Measurements from ENCODE around the gene PLOD3.
A peak's percentile ranks its signal among the peaks of the same experiment; 100 is the strongest.

Gene PLOD3

DNA sequence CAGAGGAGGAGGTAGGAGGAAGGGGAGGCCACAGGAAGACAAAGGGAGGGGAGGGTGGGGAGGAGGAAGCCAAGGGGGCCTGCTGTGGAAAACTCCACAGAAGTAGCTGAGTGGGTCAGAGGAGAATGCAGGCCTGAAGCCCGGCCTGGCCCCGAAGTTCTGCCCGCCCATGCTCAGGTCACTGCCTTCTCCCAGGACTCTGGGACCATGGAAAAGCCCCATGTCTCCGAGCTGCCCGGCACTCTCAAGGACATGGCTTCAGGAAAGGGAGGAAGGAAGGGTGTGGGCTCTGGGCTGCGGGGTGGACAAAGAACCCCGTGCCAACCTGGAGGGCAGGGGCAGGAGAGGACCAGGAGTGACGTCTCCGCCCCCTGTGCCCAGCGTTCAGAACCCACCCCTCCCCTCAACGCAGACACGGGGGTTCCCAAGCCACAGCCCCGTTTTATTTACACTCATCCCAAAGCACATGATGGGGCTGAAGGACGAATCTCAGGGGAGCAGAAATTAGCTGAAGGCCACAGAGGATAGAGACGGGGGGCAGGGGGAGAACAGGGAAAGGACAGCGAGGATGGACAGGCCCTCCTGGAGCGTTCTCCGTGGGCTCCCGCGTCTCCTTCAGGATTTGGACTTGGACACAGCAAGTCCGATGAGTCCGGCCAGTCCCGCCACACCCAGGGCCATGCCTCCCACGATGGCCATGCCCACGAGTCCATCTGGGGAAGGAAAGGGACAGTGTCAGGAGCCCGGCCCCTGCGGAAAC lies 22.0 kb upstream of the PLOD3 start:
- DNase-seq, result no peak

- no peak for DNase-seq
These were observed 21.1 kb upstream of the PLOD3 start for GRCh38 chr7:101238226-101239182.

DNA sequence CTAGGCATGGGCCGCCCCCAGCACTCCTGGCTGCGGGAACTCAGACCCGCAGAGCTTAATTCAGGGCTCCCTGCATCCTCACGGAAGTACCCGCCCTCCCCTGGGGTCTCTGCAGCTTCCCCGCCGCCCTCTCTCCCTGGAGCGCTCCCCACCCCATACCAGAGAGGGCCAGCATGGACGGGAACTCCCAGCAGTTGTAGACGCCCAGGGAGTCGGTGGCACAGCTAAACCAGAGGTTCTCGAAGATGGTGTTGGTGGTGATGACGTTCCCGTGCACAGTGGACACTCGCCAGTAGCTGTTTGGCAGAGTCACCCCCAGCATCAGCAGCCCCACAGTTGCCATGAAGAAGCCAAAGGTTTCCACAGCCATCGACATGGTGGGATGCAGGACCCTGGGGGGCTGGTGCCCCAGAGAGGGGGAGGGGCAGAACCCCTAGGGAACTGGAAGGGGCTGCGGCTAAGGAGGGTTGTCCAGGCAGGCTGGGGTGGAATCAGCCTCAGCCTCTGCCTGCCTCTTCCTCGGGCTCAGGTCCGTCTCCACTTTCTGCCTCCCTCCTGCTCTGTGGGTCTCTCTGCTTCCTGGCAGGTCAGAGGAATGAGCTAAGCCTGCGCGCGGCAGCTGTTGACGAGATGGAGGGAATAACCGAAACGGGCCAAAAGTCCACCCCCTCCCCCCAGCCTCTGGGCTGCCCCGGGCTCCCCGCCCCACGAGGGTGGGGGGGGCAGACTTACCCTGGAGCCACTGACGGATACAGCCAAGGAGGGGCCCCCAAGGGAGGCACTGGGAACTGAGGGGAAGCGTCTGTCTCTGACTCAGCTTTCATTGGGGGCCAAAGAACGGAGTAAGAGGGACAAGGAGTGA lies 20.1 kb upstream of the PLOD3 start, which contains the start of gene CLDN15:
CLDN15 (minus strand) TSS at position 597 of the 862 bp plus-strand sequence; CDS start at position 376, 221 bp downstream.
- peak in 10 of 51 donors; percentile 7 to 41 (median 21) for DNase-seq

DNA sequence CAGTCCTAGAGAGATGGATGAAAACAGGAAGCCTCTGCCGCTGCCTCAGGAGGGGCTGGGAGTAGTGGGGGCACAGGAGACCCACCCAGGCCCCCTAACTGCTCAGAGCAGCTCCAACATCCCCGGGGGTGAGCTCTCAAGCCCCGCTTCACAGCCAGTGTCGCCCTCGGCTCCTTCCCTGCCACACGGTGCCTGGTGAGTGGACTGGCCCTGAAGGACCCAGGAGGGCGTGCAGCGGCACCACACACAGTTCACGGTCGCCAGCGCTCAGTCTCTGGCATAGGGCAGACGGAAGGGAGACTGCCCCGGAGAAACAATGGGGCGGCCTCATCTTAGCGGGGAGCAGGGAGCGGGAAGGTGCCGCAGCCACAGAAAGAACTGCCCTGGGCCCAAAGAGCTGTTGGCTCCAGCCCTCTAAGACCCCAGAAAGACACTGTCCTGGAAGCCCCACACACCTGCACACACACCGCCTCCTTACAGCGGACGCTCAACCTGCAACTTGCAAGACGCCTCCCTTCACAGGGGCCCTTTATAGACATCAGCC lies 19.0 kb upstream of the PLOD3 start:
- no peak for DNase-seq

DNA sequence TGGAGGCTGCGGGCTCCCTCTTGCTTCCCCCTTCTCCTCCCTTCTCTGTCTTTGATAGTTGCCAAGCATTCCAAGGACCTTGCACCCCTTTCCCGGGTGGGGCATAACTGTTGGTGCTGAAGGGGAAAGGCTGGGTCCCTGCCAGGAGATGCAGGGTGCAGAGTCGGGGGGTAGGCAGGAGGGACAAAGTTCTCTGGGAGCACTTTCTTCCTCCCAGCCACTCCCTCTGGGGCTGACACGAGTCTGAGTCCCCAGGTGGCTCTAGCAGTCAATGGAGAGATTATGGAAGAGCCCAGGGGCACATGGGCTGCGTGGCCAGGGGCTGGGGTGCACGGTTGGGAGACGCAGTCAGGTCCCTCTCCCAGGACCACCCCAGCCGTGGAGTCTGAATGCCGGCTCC lies 18.1 kb upstream of the PLOD3 start:
- no peak for DNase-seq

GRCh38 chr7:101235050-101235449 lies 17.7 kb upstream of the PLOD3 start:
- peak in 3 of 51 donors; percentile 6 to 13 (median 9) for DNase-seq

- no peak for DNase-seq
These were observed 17.3 kb upstream of the PLOD3 start for GRCh38 chr7:101234636-101235035.

DNA sequence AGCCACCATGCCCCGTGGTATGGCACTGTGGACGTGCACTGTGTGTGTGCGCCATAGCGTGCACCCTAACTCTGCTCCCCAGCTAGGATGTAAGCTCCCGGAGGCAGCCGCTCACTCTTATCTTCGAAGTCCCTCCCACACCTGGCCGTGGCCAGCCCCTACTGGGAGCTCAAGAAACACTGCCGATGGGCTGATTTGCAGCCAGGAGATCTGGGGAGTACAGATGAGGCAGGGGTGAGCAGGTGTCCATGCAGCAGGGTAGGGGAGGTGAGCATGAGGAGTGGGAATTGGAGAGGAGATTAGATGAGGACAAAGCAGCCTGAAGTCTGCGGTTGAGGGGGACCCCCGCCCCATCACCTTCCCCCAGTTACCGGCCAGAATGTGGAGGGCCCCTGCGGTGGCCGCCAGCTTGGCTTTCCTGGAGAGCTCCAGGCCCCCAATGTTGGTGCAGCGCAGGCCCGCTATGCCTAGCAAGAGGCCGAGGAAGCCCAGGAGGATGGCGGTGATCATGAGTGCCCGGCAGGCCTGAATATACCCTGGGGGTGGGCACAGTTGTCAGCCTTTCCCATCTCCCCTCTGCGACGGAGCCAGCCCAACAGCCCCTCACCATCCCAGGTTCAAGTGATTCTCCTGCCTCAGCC lies 16.6 kb upstream of the PLOD3 start:
- no peak for DNase-seq

DNA sequence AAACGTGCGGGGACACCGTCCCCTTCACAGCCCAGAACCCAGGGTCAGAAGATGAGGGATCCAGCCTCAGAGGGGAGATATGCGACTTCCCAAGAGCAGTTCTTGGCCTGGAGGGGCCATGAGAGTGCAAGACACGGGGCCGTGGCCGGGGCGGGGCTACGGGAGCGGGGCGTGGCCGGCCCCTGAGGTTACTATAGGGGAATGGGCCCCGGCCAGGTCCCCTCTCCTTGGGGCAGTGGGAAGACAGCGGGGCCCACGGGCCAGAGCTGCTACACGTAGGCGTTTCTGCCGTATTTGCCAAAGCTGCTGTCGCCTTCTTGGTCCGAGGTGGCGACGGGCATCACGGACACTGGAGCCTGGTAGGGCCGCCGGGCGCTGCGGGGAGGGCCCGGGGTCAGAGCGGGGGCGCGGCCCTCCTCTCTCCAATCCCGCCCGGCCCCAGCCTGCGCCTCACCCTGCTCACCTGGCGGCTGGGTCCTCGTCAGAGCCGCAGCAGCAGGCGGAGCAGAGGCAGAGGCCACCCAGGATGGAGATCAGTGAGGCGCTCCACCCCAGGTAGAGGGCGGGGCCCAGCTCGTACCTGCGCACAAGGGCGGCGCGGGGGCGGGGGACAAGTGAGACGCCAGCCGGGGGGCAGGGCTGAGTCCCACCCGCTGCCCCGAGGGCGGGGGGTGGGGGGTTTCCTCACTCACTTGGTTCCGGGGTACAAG lies 14.9 kb upstream of the PLOD3 start:
- DNase-seq, result peak in 8 of 51 donors; percentile 6 to 54 (median 19)

- no peak for DNase-seq
These were observed 14.3 kb upstream of the PLOD3 start for GRCh38 chr7:101231644-101232043.

GRCh38 chr7:101226721-101227120 lies 9.3 kb upstream of the PLOD3 start:
- no peak for DNase-seq

DNA sequence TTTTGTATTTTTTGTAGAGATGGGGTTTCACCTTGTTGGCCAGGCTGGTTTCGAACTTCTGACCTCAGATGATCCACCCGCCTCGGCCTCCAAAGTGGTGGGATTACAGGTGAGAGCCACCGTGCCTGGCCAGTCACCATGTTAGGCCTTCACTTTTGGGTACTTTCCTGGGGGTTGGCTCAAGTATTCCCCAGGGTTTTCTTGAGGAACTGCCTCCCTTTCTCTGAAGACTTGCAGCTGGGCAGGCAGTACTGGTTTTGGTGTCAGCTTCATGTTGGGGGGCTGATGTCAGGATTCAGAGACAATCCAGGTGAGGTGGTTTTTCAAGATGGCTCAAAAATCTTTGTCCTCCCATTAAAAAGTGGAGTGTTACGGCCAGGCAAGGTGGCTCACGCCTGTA lies 8.3 kb upstream of the PLOD3 start:
- no peak for DNase-seq

DNA sequence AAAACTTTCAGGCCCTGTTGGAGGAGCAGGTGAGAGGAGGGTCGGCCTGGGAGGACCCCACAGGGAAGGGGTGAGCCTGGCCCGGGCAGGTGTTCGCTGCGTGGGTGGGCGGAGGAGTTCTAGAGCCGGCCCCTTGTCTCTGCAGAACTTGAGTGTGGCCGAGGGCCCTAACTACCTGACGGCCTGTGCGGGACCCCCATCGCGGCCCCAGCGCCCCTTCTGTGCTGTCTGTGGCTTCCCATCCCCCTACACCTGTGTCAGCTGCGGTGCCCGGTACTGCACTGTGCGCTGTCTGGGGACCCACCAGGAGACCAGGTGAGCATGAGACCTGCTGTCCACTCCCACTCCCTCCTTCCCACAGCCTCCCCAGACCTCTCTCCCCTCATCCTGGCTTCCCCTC lies 6.1 kb upstream of the PLOD3 start:
- DNase-seq, result no peak

- DNase-seq, result no peak
These were observed 5.0 kb upstream of the PLOD3 start for GRCh38 chr7:101222275-101222830.

GRCh38 chr7:101220295-101220694 lies 2.9 kb upstream of the PLOD3 start:
- no peak for DNase-seq

DNA sequence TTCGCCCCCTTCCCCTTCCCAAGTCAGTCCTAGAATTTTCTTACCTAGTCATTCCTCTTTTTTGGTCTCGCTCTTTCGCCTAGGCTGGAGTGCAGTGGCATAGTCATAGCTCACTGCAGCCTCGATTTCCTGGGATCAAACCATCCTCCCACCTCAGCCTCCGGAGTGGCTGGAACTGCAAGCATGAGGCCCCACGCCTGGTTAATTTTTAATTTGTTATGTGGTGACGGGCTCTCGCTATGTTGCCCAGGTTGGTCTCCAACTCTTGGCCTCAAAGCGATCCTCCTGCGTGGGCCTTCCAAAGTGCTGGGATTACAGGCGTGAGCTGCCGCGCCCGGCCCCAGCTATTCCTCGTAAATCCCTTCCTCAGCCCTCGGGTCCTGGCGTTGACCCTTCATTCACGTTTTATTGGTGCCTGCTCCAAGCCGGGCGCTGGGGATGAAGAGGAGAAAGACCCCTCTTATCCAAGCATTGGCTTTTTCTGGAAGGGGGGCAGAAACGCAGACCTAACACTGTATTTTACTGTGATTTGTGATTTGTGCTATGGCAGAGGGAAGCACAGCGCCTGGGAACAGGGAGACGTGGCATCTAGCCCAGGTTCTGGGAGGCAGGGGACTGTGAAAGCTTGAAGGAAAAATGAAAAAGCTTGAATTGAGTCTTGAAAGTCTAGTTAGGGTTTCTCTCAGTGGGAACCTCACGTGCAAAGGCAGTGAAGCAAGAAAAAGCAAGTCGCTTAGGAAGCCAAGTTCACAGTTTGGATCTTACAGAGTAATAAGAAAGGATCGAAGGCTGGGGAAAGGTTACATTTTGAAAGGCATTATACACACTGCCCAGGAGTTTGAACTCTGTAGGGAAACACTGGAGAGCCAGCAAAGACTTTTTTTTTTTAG lies 1.1 kb upstream of the PLOD3 start:
- DNase-seq, result no peak

- peak in 7 of 51 donors; percentile 16 to 63 (median 38) for DNase-seq
These were observed 457 bp downstream of the PLOD3 start for GRCh38 chr7:101216860-101217387.
